ENCODE results near the gene GATD1.
"Not testable (repeated sequence)": the region's sequence is repeated elsewhere in the genome, so short reads cannot be mapped to it uniquely, and the experiment has no call there.

The GATD1 gene

DNA sequence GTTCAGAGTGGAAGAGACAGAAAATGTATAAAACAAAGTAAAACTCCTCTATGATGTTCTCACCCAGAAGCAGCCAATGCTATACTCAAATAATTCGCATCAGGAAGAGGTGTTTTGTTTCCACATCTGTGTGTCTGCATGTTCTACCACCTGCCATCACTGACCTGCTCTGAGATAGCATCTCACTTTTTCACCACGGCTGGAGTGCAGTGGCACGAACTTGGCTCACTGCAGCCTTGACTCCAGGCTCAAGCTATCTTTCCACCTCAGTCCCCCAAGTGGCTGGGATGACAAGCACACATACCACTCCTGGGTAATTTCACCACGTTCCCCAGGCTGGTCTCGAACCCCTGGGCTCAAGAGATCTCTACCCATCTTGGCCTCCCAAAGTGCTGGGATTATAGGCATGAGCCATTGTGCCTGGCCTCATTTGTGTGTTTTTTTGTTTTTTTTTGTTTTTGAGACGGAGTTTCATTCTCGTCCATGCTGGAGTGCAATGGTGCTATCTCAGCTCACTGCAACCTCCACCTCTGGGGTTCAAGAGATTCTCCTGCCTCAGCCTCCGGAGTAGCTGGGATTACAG is 15.7 kb downstream of the GATD1 start:
- DNase-seq, result no peak

DNA sequence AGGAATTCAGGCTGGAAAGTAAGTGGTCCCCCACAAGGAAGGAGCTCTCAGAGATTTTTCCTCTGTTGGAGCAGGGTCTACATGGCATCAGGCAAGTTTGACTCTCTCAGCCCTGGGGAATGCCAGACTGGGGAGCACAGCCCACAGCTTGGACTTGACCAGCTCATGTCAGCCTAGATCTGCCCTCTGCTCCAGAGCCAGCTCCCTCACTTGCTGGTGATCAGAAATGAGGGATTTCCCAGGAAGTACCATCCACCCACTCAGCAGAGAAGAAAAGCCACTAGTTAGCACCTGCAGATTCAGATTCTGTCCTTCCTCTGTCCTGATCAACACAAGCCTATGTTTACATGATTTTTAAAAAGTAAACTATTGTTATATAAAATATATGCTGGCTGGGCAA is 17.1 kb downstream of the GATD1 start:
- DNase-seq, result no peak

DNA sequence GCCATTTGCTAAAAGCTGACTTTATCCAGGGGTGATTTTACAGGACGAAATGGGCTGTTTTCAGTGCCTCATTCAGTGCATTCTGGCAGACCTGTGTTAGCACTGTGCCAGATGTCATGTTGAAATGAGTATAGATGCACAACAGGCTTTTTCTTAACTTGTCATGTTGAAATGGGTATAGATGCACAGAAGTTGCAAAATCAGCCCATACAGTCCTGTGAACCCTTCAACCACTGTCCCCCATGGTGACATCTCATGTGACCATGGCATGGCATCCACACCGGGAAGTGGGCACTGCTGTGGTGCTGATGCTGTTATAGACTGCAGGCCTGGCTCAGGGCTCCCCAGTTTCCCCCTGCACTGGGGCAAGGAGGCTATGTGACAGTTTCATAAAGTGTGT is 27.6 kb downstream of the GATD1 start:
- DNase-seq, result no peak

DNA sequence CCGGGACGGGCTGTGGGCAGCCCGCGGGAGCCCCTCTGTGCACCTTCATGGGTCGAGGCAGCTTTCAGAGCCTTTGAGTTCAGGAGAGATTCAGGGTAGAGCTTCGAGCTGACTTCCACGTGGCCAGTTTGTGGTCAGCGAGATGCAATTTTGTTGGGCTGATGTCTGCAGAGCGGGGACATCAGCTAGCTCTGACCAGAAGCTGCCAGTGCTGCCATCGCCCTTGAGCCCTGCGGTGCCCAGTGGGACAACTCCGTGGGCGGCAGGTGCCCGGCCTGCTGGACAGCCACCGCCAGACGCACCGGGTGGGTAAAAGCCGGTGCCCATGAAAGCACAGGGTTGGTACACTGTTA is 29.3 kb downstream of the GATD1 start:
- DNase-seq, result no peak

DNA sequence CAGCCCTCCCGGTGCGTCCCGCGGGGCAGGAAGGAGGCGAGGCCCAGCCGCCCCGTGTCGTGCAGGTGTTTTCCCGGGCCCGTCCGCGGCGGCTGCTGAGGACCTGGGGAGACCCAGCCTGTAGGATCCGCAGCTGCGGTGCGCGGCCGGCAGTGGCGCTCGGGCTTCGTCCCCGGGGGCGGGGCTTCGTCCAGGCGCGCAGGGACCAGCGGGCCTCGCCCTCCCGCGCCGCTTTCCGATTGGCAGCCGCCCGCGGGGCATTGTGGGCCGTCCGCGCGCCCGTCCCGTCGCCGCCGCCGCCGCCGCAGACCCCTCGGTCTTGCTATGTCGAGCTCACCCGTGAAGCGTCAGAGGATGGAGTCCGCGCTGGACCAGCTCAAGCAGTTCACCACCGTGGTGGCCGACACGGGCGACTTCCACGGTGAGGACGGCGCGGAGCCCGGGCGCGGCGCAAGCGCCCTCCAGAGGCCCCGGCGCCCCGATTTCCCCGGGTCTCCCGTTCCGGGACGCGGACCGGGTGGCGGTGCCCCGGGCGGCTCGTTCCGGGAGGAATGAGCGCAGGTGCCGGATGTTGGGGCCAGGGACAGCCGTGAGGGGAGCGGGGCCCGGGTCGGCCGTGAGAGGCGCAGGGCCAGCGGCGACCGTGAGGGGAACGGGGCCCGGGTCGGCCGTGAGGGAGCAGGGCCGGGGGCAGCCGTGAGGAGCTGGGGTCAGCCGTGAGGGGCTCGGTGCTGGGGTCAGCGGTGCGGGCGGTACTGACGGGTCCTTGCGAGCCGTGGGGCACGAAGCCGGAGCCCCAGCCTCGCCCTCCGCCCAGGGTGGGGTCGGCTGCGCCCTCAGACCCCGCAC is 29.9 kb downstream of the GATD1 start, which contains the start of gene TALDO1:
Gene TALDO1 (plus strand): TSS at position 307 of the 849 bp plus-strand sequence. CDS start 18 bp downstream, at position 325.
- peak; percentile 92 for DNase-seq

DNA sequence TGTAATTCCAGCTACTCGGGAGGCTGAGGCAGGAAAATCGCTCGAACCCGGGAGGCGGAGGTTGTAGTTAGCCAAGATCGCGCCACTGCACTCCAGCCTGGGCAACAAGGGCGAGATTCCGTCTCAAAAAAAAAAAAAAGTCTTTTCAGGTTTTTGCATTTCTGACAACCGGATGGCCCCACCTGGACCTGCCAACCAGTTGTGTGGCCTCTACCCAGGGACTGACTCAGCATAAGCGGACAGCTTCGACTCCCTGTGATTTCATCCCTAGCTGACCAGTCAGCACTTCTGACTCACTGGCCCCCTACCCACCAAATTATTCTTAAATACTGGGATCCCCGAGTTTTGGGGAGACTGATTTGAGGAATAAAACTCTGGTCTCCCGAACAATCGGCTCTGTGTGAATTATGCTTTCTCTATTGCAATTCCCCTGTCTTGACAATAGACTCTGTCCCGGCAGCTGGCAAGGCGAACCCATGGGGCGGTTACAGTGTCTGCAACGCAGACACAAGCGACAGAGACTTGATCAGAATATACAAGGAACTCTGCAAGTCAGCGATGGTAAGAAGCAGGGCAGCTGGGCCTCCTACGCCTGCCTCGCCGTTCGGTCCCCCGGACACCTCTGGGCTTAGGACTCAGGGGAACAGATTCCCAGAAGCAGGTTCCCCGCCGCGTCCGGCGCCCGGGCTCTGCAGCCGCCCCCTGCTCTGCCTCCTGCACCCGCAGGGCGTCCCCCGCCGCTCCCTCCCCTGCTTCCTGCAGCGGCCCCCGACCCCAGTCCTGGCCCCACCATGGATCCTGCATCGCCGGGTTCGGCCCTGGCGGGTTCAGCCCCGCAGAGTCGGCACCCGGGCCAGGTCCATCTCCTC is 30.8 kb downstream of the GATD1 start:
- no peak for DNase-seq

DNA sequence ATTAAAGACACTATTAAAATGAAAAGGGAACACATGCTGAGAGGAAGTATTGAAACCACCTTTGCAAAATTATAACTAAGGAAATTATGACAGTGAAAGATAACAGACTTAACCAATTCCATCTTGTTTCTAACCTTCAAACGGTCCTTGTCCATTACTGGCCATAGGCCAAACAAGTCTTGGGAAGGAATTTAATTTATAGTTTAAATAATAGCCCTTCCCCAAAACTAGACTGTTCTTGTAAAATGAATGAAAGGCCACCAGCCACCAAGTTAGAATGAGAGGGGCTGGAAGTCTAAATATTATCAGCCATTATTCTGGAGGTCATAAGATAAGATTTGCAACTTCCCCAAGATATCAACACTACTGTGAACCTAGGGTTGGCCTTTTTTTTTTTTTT is 31.9 kb downstream of the GATD1 start:
- no peak for DNase-seq

DNA sequence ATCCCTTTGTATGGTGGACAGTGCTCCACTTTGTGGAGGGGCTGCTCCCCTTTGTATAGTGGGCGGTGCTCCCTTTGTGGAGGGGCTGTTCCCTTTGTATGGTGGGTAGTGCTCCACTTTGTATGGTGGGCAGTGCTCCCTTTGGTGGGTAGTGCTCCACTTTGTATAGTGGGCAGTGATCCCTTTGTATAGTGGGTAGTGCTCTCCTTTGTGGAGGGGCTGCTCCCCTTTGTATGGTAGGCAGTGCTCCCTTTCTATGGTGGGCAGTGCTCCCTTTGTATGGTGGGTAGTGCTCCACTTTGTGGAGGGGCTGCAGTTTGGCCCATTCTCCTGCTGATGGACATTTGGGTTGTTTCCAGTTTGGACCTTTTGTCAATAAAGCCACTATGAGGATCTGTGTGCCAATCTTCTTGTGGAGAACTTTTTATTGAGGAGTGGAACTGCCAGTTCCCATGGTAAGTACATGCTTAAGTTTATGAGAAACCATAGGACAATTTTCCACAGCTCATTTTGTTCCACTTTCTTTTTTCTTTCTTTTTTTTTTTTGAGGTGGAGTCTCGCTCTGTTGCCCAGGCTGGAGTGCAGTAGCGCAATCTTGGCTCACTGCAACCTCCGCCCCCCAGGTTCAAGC is 34.6 kb downstream of the GATD1 start:
- no peak for DNase-seq

DNA sequence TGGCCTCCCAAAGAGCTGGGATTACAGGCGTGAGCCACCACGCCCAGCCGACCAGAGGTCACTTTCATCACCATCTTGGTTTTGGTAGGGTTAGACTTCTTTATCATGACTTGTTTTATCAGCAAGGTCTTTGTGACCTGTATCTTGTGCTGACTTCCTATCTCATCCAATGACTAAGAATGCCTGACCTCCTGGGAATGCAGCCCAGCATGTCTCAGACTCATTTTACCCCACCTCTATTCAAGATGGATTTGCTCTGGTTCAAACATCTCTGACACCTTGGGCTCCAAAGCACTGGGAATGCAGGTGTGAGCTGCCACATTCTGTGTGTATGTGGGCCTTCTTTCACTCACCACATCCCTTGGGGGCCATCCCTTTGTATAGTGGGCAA is 35.1 kb downstream of the GATD1 start:
- no peak for DNase-seq

DNA sequence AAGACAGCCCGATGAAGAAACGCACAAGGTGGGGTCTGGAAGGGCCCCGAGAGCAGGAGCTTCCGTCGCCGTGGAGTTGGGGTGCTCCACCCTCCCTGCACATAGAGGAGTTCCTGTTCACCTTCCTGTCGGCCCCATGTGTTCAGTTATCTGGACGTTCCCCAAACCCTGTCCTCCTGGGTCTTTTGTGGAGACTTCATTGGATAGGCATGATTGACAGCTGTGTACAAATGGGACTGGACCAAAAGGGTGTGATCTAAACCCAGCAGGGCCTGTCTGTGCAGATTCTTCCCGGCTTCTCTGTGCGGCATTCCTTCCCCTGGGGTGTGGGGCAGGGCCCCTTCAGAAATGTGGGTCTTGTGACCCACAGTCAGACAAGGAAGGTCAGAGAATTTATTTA is 39.4 kb downstream of the GATD1 start:
- not testable (repeated sequence) for DNase-seq

DNA sequence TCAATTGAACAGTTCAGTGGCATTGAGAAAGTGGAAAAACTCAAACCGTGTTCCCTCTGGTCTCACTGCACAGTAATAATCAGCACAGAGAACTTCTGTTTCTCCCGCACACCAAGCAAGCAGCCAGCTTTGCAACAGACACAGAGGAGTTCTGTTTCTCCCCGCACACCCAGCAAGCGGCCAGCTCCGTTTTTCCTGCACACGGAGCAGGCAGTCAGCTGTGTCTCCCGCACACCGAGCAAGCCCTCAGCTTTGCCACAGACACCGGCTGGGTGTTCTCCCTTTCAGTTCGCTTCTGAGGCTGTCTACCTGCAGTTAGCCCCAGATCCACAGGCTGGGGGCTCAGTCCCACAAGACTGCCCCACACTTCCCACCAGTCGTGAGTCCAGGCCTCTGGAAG is 39.9 kb downstream of the GATD1 start:
- DNase-seq, result no peak

DNA sequence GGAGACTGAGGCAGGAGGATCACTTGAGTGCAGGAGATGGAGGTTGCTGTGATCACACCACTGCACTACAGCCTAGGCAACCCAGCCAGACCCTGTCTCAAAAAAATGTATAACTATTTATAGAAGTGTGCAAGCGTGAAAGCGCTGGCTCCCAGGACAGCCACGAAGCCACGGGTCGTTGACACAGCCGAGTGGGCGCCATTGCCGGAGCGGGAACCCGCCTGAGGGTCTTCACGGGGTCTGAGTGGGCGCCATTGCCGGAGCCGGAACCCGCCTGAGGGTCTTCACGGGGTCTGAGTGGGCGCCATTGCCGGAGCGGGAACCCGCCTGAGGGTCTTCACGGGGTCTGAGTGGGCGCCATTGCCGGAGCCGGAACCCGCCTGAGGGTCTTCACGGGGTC is 42.7 kb downstream of the GATD1 start:
- DNase-seq, result not testable (repeated sequence)

DNA sequence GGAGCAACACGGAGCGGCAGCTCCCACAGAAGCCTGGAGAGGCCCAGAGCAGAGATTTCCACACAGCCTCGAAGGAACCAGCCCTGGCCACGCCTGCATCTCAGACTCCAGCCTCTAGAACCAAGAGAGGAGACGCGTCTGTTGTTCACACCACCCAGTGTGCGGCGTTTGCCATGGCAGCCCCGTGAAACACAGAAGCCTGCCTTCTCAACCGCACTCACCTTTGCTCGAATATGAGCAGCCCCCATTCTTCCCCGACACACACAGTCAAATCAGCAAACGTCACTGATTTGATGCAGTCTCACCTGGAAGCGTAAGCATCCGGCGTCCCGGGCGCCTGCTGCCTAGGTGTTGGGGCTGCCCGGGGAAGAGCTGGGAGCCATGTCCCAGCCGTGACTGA is 44.2 kb downstream of the GATD1 start:
- DNase-seq, result no peak

DNA sequence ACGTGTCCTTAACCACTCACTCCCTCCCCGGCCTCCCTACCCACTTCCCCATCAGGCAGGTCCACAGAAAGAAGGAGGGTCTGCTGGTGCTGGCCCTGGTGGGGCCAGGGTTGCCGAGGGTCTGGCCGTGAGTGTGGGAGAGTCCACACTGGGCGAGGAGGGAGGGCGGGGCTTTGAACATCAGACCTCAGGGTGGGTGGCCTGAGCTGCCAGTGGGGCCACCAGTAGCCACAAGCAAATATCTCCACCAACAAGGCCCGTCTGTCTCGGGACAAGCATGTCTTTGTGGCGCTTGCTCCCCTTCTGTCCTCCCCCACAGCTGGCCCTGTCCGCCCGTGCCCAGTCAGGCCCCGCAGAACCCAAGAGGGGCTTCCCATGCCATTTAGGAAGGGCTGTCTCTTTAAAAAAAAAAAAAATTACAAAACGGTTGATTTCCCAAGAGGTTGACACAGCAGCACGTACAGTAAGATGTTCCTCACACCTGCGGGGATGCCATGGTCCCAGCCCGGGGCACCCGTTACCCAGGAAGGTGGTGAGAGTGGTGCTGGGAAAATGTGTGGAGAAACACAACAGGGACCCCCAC is 47.7 kb downstream of the GATD1 start:
- DNase-seq, result no peak

DNA sequence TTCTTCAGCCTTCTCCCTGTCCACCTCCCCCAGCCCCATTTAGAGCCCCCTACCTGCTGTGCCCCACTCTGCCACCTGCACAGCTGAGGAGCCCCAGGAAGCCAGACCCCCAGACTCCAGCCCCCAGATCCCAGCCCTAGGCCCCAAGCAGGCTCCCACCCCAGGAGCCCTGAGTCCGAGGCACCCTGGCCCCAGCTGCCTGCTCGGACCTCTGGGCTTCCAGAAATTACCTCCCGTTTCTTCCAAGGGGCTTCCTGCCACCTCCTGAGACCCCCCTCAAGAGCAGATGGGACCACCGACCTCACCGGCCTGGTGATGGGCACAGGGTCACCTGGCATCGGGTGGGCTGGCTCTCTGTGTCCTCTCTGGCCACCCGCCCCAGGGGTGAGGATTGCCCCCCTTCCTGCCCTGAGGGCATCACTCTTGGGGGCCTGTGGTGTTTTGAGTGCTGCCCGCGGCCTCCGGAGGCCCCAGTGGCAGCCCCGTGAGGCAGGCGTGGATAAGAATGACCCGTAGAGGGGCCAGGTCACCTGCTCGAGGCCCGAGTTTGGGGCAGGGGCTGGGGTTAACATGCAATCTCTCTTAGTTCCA is 48.3 kb downstream of the GATD1 start:
- DNase-seq, result no peak

DNA sequence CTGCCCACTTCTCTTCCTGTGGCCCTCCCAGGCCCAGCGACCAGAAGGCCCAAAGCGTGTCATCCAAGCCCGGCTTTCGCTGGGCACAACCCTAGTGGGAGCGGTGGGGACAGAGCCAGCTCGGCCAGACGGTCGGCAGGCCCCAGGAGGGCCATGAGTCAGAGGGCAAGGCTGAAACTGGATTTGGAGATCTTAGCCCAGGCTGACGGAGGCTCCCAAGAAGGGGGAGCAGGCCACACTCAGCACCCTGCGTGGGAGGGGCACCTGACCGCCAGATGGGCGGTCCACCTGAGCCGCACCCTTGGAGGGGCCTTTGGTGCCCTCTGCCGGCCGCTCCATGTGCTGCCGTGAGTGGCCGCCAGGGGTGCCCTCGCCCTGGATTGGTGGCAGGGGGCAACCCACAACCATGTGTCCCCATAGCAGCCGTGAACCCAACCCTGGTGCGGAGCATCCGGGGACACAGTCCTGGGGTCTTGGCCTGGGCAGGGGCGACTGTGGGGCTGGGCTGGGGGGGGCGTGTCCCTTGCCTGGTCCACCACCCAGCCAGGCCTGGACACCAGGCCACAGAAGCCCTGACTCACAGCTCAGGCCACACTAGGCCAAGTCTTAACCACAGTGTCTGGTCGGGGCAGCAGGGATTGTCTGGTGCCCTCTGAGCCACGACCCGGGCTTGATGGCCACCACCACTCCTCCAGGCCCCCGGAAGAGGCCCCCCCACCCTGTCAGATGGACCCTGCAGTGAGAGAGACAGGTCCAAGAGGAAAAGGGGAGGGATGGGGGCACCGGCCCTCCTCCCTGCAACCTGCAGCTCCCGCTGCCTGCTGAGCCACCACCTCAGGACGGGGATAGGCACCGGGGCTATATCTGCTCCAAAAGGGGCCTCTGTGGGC is 49.2 kb downstream of the GATD1 start:
- DNase-seq, result no peak

DNA sequence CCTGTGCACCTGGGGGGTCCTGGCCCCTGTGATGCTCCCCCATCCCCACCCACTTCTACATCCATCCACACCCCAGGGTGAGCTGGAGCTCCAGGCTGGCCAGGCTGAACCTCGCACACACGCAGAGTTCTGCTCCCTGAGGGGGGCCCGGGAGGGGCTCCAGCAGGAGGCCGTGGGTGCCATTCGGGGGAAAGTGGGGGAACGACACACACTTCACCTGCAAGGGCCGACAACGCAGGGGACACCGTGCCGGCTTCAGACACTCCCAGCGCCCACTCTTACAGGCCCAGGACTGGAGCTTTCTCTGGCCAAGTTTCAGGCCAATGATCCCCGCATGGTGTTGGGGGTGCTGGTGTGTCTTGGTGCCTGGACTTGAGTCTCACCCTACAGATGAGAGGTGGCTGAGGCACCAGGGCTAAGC is 50.0 kb downstream of the GATD1 start:
- DNase-seq, result no peak

DNA sequence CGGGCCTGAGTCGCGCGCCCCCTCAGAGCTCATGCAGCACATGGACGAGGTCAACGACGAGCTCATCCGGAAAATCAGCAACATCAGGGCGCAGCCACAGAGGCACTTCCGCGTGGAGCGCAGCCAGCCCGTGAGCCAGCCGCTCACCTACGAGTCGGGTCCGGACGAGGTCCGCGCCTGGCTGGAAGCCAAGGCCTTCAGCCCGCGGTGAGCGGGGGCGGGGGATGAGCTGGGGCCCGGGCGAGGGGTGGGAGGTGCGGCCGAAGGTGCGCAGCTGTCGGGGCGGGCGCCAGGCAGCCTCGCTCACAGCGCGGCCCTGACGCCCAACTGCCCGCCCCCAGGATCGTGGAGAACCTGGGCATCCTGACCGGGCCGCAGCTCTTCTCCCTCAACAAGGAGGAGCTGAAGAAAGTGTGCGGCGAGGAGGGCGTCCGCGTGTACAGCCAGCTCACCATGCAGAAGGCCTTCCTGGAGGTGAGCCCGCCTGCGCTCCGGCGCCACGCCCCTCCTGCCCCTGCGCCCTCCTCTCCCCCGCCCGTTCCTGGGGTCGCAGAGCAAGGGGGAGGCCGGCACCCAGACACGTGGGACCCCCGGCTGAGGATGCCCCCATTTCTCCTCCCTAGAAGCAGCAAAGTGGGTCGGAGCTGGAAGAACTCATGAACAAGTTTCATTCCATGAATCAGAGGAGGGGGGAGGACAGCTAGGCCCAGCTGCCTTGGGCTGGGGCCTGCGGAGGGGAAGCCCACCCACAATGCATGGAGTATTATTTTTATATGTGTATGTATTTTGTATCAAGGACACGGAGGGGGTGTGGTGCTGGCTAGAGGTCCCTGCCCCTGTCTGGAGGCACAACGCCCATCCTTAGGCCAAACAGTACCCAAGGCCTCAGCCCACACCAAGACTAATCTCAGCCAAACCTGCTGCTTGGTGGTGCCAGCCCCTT is 50.7 kb downstream of the GATD1 start:
- no peak for DNase-seq

DNA sequence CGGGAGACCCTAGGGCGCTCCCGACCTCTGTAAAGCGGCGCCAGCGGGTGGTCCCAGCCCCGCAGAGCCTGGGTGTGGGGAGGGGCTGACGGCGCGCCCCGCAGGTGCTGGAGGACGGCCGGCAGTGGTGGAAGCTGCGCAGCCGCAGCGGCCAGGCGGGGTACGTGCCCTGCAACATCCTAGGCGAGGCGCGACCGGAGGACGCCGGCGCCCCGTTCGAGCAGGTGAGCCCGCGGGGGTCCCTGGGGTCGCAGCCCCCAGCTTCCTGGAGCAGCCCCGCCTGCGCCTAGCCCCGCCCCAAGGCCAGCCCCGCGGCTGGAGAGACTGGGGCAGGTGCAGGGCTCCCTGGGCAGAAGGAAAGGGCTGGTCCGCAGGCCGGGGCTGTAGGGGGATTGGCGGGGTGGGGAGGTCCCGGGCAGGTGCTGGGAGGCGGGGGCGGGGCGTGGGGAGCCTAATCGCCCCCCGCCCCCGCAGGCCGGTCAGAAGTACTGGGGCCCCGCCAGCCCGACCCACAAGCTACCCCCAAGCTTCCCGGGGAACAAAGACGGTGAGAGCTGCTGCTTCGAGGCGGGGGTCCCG is 51.6 kb downstream of the GATD1 start:
- DNase-seq, result no peak
